NCI-H1417 (cell line): ENCODE data around the gene CHN2.

Source experiments
- DNase-seq, 3 experiments: peaks; one replicate each; lab custom pipeline; 2025; lab: John Stamatoyannopoulos, UW

Gene CHN2

DNA sequence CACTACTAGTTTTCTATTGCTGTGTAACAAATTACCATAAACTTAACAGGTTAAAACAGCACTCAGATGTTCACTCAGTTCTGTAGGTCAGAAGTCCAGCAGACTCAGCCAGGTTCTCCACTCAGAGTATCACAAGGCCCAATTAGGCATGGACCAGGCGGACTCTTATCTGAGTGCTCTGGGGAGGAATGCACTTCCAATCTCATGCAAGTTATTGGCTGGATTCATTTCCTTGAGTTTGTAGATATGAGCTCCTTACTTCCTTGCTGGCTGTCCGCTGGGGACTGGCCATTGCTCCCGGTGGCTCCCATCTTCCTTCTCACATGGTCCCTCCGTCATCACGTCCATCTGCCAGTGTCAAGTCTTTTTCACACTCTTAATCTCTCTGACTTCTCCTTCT is 232.0 kb downstream of the CHN2 start:
- DNase-seq = no peak

DNA sequence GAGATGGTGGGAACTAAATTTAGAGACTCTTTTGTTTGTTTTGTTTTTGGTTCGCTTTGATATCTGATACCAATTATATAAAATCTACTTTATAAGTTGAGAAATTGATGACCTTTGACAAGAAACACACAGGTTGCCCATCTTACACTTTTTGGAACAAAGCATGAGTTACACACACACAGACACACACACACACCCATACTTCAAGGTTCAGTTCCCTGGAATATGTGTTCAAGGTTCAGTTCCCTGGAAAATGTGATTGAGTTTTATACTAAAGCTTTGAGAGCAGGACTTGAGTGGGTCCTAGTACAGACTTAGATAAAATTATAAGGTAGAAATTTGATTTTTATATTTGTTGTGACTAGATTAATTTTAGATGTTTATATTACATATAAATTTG is 234.8 kb downstream of the CHN2 start:
- no peak for DNase-seq

DNA sequence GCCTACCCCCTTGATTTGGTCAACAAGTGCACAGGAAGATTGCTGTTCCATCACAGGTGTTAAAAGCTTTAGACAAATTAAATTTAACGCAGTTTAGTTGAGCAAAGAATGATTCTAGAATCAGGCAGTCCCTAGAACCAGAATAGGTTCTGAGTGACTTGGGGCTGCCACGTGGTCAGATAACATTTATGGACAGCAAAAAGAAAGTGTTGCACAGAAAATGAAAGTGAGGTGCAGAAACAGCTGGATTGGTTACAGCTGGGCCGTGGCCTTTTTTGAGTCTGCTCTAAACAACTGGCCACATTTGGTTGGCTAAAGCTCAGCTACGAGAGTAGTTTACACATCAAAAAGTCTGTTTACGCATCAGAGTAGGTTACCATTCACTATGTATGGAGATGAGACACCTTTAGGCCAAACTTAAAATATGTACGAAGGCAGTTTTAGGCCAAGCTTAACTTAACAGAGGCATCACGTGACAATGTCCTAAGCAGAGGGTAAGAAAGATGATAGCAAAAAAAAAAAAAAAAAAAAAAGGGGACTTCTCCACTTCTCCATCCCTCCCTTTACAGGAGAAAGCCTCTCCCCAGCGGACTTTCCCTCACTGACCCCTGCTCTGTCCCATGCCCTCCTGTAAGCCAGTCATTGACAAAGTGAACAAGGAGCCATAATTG is 235.8 kb downstream of the CHN2 start:
- no peak for DNase-seq

DNA sequence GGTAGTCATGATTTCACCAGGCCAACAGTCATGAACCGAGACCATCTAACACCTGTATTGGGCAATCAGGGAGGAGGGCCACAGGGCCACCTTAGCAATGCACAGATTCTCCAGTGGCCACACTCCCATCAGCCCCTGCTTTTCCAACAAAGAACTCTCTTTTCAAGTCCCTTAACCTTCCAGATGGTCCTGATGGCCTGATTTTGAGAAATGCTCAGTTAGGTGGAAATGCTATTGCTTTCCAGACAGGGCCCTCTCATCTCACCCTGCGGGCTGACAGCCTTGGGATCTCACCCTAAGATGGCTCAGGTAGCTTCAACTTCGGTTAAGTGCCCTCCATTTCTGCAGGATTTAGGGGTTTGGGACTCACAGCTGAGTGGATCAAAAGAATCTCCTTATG is 237.1 kb downstream of the CHN2 start:
- DNase-seq = no peak

DNA sequence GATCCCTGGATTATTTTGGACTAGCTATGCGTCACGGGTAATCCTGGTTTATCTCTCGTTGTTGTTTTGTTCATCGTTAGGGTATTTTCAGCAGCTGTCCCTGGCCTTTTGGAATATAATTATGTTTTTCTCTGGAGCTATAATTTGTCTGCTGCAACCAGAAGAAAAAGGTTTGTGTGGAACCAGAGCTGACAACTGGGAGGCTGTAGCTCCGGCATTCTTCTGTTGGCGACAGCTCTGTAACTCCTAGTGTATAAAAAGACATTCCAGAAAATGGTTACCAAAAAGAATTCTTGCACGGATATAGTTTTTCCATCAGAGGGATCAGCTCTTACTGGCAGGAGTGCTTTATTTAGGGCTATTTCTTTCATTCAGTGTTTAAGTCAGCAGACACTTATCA is 238.1 kb downstream of the CHN2 start:
- no peak for DNase-seq

DNA sequence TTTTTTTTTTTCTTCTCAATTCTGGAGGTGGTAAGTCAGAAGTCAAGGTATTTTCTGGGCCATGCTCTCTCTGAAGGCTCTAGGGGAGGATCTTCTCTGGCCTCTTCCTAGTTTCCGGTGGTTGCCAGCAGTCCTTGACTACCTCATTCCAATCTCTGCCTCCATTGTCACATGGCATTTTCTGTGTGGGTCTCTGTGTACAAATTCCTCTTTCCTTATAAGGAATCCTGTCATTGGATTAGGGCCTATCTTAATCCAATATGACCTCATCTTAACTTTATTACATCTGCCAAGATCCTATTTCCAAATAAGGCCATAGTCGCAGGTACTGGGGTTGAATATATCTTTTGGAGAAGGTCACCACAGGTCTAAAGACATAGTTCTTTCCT is 239.8 kb downstream of the CHN2 start:
- no peak for DNase-seq

DNA sequence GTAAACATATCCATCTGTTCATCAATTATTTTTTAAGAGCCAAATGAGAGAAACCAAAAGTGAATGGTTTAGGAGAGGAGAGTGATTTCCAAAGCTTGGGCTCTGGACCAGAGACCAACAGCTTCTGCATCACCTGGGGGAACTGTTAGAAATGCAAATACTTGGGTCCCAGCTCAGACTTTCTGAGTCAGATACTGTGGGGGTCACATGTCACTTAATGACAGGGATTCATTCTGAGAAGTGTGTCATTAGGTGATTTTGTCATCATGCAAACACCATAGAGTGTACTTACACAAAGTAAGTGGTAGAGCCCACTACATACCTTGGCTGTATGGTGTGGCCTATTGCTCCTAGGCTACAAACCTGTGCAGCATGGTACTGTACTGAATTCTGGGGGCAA is 240.6 kb downstream of the CHN2 start:
- DNase-seq = peak in 1 of 3 experiments; percentile 11

DNA sequence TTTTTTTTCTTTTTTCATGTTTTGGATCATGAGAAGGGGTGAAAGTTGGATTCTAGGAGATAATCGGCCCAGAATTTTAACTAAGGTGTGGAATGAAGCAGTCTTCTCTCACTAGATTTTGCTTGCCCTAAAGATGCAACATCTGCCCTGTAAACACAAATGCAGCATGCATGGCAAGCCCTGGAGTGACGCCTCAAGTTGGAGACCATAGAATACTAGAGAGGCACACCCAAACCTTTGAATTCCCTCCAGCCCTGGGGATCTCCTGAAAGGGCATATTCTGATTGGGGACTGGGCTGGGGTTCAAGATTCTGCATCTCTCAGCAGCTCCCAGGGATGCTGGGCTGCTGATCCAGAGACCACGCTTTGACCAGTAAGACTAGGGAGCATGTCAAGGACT is 241.3 kb downstream of the CHN2 start:
- no peak for DNase-seq

DNA sequence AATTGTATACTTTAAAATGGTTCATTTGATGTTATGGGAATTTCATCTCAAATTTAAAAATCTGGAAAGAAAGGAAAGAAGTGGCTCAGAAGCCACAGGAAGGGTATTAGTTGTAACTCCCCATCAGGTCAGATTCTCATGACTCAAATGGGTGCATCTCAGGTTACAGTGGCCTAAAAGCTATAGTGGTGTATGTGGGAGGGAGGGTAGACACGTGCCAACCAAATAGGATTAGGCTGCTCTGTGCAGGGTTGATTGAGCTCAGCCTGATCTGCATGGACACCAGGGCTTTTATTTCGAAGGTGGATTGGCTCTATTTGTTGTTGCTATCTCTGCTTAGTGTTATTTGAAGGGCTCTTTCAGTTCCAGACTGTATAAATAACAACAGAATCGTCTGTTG is 247.6 kb downstream of the CHN2 start:
- DNase-seq = peak in 1 of 3 experiments; percentile 32

DNA sequence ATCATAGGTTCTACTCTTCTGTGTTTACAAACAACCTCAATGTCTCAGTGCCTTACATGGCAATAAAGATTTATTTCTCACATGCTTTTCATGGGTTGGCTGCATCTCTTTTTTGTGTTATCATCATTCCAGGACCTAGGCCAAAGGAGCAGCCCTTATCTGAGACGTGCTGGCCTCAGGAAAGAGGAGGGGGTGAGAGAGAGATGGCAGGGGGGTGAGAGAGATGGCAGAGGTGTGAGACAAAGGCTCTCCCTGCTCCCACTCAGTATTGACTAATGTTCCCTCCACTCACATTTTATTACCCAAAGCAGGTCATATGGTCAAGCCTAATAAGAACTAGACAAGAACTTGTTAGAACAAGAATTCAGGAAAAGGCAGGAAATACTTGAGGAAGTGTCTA is 249.0 kb downstream of the CHN2 start:
- DNase-seq = no peak

DNA sequence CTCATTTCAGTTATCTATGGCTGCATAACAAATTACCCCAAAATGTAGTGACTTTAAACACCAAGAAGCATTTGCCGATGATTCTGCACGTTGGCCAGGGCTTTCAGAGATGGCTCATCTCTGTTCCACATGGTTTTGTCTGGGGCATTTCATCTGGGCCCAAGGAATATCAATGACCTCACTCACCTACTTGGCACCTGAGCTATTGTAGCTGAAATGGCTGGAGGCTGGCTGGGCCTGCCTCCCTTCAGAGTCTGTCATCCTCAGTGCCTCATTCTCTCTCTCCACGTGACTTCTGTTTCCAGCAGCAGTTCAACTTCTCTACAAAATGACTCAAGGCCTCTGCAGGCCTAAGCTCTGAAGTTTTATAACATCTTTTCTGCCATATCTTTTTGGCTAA is 249.7 kb downstream of the CHN2 start:
- no peak for DNase-seq

DNA sequence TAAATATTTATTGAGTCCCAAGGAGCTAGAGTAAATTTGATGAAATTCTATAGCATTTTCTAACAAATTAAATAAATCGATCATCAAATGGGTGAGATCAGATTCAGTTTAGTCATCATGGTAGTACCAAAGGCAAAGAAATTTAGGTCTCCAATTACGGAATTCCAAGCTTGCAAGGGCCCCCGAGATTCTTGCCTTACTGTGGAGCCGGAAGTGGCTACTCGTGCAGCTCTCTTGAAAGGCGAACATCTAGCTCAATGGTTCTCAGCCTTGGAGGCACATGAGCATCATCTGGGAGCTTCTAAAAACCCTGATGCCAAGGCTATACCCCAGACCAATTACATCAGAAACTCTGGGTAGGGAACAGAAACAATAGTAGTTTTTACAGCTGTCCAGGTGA is 251.2 kb downstream of the CHN2 start:
- DNase-seq = no peak

DNA sequence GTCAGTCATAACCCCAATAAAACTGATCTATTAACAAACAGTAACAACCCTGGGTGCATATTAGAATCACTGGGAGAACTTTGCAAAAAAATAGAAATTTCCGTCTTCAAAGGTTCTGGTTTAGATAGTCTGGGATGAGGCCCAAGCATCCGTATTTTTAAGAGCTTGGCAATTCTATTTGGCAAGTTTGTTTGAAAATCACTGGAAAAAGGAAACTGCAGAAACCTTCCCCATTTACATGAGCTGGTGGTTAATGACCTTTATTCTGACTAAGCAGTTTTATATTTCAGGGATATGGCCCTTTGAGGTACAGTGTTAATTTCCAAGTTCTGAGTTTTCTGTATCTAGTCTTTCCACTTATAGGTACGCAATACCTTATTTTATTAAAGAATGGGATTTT is 253.3 kb downstream of the CHN2 start:
- no peak for DNase-seq

DNA sequence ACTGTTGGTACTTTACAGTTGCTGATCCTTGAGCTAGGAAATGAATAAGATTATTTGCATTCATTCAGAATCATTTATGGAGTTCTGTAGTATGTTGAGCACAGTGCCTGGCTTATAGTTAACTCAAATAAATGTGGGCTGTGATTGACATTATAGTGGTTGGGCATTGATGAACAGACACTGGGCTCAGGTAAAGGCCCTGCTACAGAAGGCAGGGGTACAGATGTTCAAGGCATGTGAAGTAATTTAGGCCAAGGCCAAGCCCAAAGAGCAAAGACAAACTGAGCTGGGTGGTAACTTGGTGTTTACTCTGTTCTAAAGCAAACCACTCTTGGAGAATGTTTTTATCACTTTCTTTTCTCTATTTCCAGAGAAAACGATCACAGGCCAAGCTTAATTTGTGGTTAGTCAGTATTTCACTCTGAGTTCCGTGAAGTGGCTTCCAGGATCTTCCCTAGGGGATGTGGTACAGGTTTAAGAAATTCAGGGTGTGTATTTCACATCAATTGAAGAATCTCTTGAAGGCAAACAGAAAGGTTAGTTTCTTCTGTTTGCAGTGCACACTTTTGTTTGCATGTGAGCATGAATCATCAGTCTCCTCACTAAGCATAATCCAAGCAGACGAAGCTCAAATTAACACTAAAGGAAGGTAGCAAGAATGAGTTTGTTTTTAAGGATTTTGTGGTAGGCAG is 255.1 kb downstream of the CHN2 start:
- DNase-seq = peak in 1 of 3 experiments; percentile 71

DNA sequence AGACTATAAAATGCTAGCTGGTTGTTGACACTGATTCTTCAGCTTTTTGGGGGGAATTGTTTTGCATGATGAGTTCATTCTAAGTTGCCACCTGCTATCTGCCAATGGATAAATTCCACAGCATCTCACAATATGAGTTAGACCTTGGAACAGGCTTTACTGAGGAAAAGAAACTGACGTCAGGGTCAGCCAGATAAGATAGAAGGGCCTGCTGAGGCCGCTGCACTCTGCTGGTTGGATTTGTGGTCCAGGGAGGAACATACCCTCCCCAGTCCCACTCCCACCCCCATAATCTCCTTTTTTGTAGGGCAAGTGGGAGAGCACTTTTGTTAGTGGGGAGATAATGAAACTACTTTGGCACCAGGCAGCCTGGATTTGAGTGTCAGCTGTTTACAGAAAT is 258.4 kb downstream of the CHN2 start:
- DNase-seq = no peak

DNA sequence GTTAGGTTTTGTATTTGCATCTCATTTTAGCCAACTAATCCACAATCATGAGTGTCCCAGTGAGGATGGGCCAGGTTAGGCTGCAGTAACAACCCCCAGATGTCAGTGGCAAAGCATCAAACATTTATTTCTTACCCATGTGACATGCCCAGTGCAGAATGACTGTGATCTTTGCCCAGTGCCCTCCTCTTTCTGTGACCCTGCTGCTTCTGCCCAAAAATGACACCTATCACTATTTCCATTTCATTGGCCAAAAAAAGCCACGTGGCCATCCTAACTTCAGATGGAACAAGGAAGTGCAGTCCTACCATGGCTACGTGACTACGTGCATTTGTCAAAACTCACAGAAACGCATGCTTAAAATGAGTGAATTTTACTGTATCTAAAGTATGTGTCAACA is 259.9 kb downstream of the CHN2 start:
- no peak for DNase-seq

DNA sequence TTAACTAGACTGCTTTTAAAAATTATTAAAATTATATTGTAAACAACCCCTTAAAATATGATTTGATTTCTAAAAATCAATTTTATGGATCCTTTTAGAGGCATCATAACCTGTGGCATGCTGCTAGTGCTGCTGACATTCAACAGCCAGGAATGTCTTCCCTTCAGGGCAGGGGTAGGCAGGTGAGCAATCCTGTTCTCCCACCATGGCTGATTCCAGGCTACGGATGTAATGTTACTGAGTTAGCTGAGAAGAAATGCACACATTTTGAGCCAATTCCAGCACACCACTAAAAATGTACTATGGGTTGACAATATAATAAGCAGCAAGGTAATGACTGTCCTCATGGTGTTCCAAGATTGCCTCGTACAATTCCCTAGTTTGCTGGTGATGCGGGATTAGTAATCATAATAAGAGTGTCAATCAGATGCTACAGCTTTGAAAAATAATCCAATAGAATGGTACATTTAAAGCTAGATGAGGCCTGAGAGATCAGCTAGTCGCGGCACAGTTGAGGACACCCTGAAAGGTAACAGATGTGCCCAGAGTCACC is 260.4 kb downstream of the CHN2 start:
- no peak for DNase-seq

DNA sequence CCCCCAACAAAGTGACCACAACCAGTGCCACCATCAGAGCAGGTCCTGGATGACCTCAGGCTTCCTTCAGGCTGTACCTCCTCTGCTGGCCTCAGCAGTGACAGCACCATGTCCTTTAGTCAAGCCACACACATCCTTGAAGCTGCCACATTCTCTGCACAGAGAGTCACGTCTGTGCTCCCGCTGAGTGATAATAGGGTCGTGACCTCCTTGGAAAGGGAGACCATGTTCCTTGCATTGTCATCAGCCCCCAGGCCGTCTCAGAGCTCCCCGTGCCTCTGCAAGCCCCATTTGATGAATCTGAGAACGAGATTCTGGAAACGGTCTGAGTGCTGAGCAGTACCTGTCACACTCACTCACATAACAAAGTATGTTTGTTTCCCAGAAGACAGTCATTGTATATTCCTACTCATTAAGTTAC is 262.6 kb downstream of the CHN2 start:
- peak in 1 of 3 experiments; percentile 78 for DNase-seq

DNA sequence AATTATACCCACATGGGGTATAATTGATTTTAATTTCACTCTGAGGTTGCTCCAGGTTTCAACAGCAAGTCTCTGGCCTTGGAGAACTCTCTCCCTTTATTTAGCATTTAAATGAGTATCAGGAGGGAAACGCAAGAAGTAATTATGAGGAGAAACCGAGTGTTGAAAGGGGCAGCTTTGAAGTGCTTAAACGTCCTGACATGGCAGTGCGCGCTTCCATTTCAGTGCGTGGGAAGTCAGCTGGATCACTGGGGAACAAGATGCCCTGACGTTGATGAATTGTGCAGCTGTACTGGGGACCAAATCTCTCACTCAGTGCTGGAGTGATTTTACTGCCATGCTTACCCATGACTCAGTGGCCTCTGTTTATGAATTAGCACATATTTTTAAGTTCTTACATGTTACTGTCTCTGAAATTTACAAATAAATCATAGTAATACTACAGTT is 263.0 kb downstream of the CHN2 start:
- DNase-seq = peak in 2 of 3 experiments; percentile 78 to 93

DNA sequence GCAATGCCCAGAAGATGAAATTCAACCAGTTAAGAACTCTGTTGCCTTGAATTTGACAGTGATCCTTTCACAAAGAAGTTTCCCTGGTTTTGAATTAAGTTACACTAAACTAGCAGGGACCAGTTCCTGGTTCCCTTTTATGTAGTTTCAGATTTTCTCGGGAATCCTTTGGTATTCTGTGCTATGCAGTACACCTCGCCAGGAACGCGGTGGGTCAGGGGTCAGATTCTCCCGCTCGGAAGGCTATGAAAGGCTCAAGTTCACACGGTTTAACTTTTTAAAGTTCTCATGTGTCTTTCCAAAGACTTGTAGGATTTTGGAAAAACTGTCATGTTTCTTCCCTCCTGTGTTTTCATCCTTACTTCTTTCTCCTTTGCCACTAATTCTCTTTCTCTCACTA is 264.4 kb downstream of the CHN2 start:
- DNase-seq = no peak

DNA sequence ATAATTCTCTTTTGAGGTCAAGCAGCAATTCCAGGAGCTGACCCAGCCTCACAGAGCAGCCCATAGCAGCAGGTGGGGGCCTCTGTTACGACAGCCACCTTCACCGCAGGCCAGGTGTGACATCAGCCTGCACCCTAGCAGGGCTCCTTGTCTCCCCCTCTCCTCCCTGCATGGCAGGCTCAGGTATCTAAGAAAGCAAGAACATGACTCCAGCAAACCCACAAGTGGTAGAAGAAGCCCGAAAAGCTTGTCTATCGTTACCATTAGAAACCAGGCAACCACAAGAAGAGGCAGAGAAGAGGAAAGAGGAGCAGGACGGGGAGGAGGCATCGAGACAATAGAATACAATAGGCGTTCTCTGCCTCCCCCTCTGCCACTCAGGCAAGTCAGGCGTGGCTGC is 265.0 kb downstream of the CHN2 start:
- DNase-seq = peak in 1 of 3 experiments; percentile 42

DNA sequence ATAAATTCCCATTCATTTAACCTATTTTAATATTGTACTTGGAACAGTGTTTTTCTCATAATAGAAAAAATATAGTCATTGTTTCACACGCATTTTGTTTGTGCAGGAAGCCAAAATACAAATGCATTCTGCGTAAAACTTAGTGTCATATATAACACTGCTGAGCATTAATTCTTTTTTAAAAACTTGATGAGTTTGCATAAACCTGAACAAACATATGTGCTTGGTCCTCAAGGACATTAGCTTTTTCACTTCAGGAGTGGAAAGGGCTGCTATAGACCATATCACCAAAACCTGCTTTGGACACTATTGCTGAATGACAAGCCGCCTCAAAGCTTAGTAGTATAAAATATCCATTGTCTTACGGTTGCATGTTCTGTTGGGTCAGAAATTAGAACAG is 267.4 kb downstream of the CHN2 start:
- DNase-seq = no peak

DNA sequence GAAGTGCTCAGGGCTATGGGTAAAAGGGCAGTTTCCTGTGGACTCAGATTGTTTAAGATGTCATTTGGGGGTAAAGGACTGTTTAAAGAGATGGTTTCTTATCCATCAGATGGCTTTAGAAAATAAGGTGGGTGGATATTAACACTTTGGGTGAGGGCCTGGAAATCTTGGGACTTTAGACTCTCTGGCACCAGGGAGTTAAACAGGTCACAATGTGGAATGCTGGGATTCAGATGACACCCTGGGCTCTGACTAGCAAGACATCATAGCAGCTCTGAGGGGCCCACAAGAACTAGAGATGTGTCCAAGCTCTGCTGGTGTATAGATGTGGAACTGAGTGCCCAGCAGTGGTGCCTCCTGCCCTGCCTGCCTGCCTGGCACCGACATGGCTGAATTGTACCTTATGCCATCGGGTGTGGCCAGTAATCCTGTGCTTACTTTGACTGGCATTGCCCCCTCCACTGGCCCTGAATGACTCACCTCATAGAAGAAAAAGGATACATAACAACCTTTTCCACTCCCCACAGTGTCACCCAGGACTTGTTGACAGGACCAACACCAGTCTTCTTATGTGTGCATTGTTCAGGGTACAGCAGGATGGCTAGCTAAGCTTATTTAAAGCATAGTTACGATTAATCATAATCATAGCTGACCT is 269.1 kb downstream of the CHN2 start:
- DNase-seq = no peak
